A673 (cell line): ENCODE data around the gene FAM161B.

Source experiments
- EZH2 ChIP-seq: fragments of 200-600 bp; sonication (generic); IDR thresholded peaks from 2 replicates; pipeline ENCODE4 v1.6.1; 2017; ENCODE audit warnings: borderline replicate concordance, low read depth, mild to moderate bottlenecking, mixed read lengths, antibody characterized with exemption, low read length; ENCODE audit not compliant: poor library complexity, severe bottlenecking
- TF ChIP-seq, protein P1 (sequence below): fragments of 300-800, 200-600 bp; sonication (generic); conservative IDR thresholded peaks from 2 replicates; pipeline ENCODE4 v1.5.1; 2017; ENCODE audit warnings: low read depth, mild to moderate bottlenecking, antibody characterized with exemption, low read length, moderate library complexity, mixed read lengths

DNA sequence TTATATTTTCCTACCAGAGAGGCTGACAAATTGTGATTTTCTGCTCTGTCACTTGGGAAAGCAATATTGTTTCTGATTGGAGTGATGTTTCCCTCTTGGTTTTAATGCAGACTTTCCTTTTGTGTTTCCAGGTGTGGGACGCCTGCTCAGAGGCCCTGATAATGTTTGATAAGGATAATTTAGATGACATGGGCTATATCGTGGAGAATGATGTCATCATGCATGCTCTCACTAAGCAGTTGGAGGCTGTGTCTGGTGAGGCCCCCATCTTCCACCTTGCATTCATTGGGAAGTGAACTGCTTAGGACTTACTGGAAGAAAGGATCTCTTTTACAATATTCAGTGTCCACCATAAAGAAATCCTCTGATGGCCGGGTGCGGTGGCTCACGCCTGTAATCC is 5.8 kb upstream of the FAM161B start:
- TF ChIP-seq, protein P1, sequence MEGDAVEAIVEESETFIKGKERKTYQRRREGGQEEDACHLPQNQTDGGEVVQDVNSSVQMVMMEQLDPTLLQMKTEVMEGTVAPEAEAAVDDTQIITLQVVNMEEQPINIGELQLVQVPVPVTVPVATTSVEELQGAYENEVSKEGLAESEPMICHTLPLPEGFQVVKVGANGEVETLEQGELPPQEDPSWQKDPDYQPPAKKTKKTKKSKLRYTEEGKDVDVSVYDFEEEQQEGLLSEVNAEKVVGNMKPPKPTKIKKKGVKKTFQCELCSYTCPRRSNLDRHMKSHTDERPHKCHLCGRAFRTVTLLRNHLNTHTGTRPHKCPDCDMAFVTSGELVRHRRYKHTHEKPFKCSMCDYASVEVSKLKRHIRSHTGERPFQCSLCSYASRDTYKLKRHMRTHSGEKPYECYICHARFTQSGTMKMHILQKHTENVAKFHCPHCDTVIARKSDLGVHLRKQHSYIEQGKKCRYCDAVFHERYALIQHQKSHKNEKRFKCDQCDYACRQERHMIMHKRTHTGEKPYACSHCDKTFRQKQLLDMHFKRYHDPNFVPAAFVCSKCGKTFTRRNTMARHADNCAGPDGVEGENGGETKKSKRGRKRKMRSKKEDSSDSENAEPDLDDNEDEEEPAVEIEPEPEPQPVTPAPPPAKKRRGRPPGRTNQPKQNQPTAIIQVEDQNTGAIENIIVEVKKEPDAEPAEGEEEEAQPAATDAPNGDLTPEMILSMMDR = no peak
- TF ChIP-seq EZH2 = no peak
